ENCODE data around the gene GNA14. TPM values are rescaled to one million over a fixed set of nuclear protein-coding genes. Genes with fewer than 3 reads are reported as not detected.
"Not testable (repeated sequence)": the region's sequence is repeated elsewhere in the genome, so short reads cannot be mapped to it uniquely, and the experiment has no call there.

The GNA14 gene
- total RNA-seq, 2 experiments from 2014 or later, result not detected

DNA sequence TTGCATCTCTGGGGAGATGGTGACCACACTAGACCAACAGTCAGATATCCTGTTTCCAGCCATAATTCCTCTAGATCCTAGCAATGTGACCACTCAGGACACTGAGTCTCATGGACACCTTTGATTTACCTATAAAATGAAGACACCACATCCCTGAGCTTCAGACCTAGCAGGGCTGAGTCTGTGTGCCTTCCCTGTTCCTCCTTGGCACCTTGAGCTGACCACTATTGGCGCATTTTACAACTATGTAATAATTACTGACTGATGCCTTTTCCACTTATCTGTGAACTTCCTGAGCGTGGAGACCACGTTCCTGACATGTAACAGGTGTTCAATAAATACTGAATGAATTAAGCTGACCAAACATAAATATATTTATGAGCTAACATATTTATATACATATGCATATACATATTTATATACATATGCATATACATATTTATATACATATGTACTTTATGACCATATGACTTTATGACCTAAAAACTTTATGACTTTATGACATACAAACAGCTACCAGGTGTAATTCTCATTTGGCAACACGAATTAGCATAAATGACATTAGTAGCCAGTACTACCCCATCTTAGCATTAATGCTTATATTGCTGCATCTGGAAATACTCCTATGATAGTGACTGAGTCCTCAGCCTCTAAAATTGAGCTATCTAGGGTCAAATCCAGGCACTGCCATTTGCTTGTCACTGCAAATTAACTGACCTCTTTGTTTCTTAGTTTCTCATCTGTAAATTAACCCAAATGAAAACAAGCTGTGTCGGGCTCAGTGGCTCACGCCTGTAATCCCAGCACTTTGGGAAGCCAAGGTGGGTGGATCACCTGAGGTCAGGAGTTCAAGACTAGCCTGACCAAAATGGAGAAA lies 150.6 kb downstream of the GNA14 start:
- Histone ChIP-seq H3K27me3 (ENCODE audit: control insufficient read depth in 1 of 2, insufficient read depth in 2 of 2, low read length in 2 of 2) (no peaks in the 10 kb centered on the region), H3K9me3 (ENCODE audit: control insufficient read depth in 1 of 2, insufficient read depth in 1 of 2, low read length in 2 of 2) (no peaks in the 10 kb centered on the region), H3K4me1 (ENCODE audit: insufficient read depth, low read length) (no peaks in the 10 kb centered on the region), H3K4me3 (ENCODE audit: low read length) (no peak overlapping the region), H3K36me3 (ENCODE audit: insufficient read depth, low read length) (no peaks in the 10 kb centered on the region), H3K27ac (ENCODE audit: low read depth in 1 of 2, low read length in 2 of 2) (no peak overlapping the region)
- no peaks in the 10 kb centered on the region for H3K36me3 Mint-ChIP-seq (ENCODE audit: low read depth)
- no peaks in the 10 kb centered on the region for H3K4me1 Mint-ChIP-seq (ENCODE audit: low read depth)
- CTCF ChIA-PET, result no interaction called here
- DNase-seq (no peak), ATAC-seq (ENCODE audit: poor library complexity) (no peak)
- no peak overlapping the region for H3K27ac Mint-ChIP-seq
- POLR2A ChIA-PET, result no interaction called here
- H3K27me3 Mint-ChIP-seq, result peaks cover 4% of the 10 kb centered on the region
- H3K4me3 Mint-ChIP-seq, result no peak overlapping the region
- intact Hi-C loops (cut with DNase I, micrococcal nuclease), result no loop called here
- H3K9me3 Mint-ChIP-seq, result no peaks in the 10 kb centered on the region
- TF ChIP-seq, protein P1, sequence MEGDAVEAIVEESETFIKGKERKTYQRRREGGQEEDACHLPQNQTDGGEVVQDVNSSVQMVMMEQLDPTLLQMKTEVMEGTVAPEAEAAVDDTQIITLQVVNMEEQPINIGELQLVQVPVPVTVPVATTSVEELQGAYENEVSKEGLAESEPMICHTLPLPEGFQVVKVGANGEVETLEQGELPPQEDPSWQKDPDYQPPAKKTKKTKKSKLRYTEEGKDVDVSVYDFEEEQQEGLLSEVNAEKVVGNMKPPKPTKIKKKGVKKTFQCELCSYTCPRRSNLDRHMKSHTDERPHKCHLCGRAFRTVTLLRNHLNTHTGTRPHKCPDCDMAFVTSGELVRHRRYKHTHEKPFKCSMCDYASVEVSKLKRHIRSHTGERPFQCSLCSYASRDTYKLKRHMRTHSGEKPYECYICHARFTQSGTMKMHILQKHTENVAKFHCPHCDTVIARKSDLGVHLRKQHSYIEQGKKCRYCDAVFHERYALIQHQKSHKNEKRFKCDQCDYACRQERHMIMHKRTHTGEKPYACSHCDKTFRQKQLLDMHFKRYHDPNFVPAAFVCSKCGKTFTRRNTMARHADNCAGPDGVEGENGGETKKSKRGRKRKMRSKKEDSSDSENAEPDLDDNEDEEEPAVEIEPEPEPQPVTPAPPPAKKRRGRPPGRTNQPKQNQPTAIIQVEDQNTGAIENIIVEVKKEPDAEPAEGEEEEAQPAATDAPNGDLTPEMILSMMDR (IDR thresholded peaks at IDR 0.05), result no peak

DNA sequence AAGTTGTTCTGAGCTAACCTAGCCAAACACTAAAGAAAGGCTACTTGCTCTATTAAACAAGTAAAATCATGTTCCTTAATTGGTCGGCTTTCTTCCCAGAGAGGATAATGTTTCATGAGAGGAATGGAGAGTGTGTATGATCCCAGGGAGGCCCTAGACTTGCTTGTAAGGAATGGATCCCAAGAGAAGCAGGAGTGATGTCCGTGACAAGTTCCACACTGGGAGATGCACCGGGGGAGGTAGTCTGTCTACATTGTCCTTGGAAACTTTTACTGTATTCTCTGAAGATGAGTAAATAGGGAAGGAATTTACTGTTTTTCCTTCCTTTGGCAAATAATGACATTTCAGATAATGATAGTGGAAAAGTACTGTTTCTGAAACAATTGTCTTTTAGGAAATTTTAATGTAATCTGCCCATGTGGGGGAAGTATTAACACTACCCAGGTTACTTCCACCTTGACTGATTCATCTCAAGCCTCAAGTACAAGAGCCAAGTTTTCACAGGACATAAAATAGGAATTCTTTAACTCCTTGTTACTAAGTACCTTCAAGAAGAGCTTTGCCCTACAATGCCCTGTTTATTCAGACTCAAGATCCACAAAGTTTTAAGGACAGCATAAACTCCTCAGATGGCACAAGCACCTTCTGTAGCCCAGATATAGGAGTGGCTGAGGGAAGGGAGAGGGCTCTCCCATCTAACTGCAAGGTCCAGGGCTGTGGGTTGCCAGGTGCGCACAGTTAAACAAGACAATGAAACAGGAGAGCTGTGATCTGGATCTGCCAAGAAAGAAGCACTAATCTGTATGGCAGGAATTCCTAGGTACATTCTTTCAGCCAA lies 152.1 kb downstream of the GNA14 start:
- Histone ChIP-seq H3K9me3 (ENCODE audit: control insufficient read depth in 1 of 2, insufficient read depth in 1 of 2, low read length in 2 of 2) (no peaks in the 10 kb centered on the region), H3K27ac (ENCODE audit: low read depth in 1 of 2, low read length in 2 of 2) (no peak overlapping the region), H3K36me3 (ENCODE audit: insufficient read depth, low read length) (no peaks in the 10 kb centered on the region), H3K4me3 (ENCODE audit: low read length) (no peak overlapping the region), H3K27me3 (ENCODE audit: control insufficient read depth in 1 of 2, insufficient read depth in 2 of 2, low read length in 2 of 2) (no peaks in the 10 kb centered on the region), H3K4me1 (ENCODE audit: insufficient read depth, low read length) (no peaks in the 10 kb centered on the region)
- no peaks in the 10 kb centered on the region for H3K9me3 Mint-ChIP-seq
- no peaks in the 10 kb centered on the region for H3K4me1 Mint-ChIP-seq (ENCODE audit: low read depth)
- ATAC-seq (ENCODE audit: poor library complexity), result no peak
- intact Hi-C loops (cut with DNase I, micrococcal nuclease), result no loop called here
- DNase-seq, result no peak
- H3K36me3 Mint-ChIP-seq (ENCODE audit: low read depth), result no peaks in the 10 kb centered on the region
- H3K27me3 Mint-ChIP-seq, result peaks cover 4% of the 10 kb centered on the region
- H3K27ac Mint-ChIP-seq, result no peak overlapping the region
- no peak overlapping the region for H3K4me3 Mint-ChIP-seq
- ChIA-PET POLR2A (no interaction called here), CTCF (no interaction called here)
- TF ChIP-seq, protein P1 (IDR thresholded peaks at IDR 0.05), result no peak

DNA sequence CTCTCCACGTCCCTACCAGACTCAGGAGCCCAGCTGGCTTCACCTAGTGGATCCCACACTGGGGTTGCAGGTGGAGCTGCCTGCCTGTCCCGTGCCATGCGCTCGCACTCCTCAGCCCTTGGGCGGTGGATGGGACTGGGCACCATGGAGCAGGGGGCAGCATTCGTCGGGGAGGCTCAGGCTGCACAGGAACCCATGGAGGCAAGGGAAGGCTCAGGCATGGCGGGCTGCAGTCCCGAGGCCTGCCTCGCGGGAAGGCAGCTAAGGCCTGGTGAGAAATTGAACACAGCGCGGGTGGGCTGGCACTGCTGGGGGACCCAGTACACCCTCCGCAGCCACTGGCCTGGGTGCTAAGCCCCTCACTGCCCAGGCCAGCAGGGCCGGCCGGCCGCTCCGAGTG lies 157.8 kb downstream of the GNA14 start:
- H3K4me3 Mint-ChIP-seq, CTCF ChIA-PET: not testable (repeated sequence)

DNA sequence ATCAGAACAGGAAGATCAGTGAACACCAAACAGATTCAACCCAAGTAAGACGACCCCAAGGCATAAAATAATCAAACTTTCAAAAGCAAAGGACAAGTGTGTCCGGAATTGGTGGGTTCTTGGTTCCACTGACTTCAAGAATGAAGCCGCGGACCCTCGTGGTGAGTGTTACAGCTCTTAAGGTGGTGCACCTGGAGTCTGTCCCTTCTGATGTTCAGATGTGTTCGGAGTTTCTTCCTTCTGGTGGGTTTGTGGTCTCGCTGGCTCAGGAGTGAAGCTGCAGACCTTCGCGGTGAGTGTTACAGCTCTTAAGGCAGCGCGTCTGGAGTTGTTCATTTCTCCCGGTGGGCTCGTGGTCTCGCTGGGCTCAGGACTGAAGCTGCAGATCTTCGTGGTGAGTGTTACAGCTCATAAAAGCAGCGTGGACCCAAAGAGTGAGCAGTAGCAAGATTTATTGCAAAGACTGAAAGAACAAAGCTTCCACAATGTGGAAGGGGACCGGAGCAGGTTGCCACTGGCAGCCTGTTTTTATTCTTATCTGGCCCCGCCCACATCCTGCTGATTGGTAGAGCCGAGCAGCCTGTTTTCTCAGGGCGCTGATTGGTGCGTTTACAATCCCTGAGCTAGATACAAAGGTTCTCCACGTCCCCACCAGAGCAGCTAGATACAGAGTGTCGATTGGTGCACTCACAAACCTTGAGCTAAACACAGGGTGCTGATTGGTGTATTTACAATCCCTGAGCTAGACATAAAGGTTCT lies 158.5 kb downstream of the GNA14 start:
- H3K9me3 Mint-ChIP-seq, DNase-seq: not testable (repeated sequence)

More for the DNA sequence above, 157.8 kb downstream of the GNA14 start:
- peaks cover 10% of the 10 kb centered on the region for H3K27me3 Mint-ChIP-seq
- H3K36me3 Mint-ChIP-seq (ENCODE audit: low read depth); H3K27ac ChIP-seq (ENCODE audit: low read depth in 1 of 2, low read length in 2 of 2); H3K27ac Mint-ChIP-seq; POLR2A ChIA-PET; H3K36me3 ChIP-seq (ENCODE audit: insufficient read depth, low read length); H3K9me3 Mint-ChIP-seq; intact Hi-C loops (cut with DNase I, micrococcal nuclease); H3K9me3 ChIP-seq (ENCODE audit: control insufficient read depth in 1 of 2, insufficient read depth in 1 of 2, low read length in 2 of 2); ATAC-seq (ENCODE audit: poor library complexity); H3K4me1 ChIP-seq (ENCODE audit: insufficient read depth, low read length); DNase-seq; H3K4me3 ChIP-seq (ENCODE audit: low read length); H3K27me3 ChIP-seq (ENCODE audit: control insufficient read depth in 1 of 2, insufficient read depth in 2 of 2, low read length in 2 of 2): not testable (repeated sequence)
- H3K4me1 Mint-ChIP-seq (ENCODE audit: low read depth), result peaks cover 10% of the 10 kb centered on the region

More for the DNA sequence above, 158.5 kb downstream of the GNA14 start:
- ChIA-PET POLR2A (interaction anchor here (1.0 kb wide), 1 partner anchor 14 kb away, joined by 3 read pairs; no protein-coding TSS in a partner anchor), CTCF (interaction anchor here (1.0 kb wide), 1 partner anchor 56 kb away, joined by 3 read pairs; no protein-coding TSS in a partner anchor)
- H3K4me1 ChIP-seq (ENCODE audit: insufficient read depth, low read length); H3K36me3 ChIP-seq (ENCODE audit: insufficient read depth, low read length); H3K27ac ChIP-seq (ENCODE audit: low read depth in 1 of 2, low read length in 2 of 2); H3K4me3 ChIP-seq (ENCODE audit: low read length); H3K27me3 ChIP-seq (ENCODE audit: control insufficient read depth in 1 of 2, insufficient read depth in 2 of 2, low read length in 2 of 2); intact Hi-C loops (cut with DNase I, micrococcal nuclease); H3K9me3 ChIP-seq (ENCODE audit: control insufficient read depth in 1 of 2, insufficient read depth in 1 of 2, low read length in 2 of 2); ATAC-seq (ENCODE audit: poor library complexity); H3K27ac Mint-ChIP-seq; H3K36me3 Mint-ChIP-seq (ENCODE audit: low read depth): not testable (repeated sequence)
- peaks cover 15% of the 10 kb centered on the region for H3K27me3 Mint-ChIP-seq
- peaks cover 10% of the 10 kb centered on the region for H3K4me1 Mint-ChIP-seq (ENCODE audit: low read depth)
- H3K4me3 Mint-ChIP-seq, result peak overlapping the region; percentile 21

Data from CD4-positive, alpha-beta T cell (primary cell).